GM04504 (cell line): ENCODE measurements around the gene BICRAL.
A peak's percentile ranks its signal among the peaks of the same experiment; 100 is the strongest.
"Not testable (repeated sequence)": the region's sequence is repeated elsewhere in the genome, so short reads cannot be mapped to it uniquely, and the experiment has no call there.

ENCODE experiments used
- DNase-seq: peaks from one replicate; pipeline ENCODE4 v3.0.0-alpha.2; 2012; ENCODE audit warnings: low read depth

BICRAL gene

DNA sequence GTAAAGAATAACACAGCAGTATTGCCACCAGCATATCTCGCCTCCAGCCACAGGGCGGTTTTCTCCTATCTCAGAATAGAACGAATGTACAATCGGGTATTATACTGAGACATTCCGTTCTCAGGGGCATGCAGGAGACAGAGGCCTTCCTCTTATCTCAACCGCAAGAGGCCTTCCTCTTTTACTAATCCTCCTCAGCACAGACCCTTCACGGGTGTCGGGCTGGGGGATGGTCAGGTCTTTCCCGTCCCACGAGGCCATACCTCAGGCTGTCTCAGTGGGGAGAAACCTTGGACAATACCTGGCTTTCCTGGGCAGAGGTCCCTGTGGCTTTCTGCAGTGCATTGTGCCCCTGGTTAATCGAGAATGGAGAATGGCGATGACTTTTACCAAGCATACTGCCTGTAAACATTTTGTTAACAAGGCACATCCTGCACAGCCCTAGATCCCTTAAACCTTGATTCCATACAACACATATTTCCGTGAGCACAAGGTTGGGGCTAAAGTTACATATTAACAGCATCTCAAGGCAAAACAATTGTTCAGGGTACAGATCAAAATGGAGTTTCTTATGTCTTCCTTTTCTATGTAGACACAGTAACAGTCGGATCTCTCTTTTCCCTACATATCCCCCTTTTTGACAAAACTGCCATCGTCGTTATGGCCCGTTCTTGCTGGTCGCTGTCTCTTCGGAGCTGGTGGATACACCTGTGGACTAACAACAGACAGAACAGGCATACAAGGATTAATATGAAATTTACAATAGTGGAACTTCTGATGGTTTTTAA lies 112.4 kb downstream of the BICRAL start:
- not testable (repeated sequence) for DNase-seq

GRCh38 chr6:42896178-42896719 lies 114.4 kb downstream of the BICRAL start:
- no peak for DNase-seq

DNA sequence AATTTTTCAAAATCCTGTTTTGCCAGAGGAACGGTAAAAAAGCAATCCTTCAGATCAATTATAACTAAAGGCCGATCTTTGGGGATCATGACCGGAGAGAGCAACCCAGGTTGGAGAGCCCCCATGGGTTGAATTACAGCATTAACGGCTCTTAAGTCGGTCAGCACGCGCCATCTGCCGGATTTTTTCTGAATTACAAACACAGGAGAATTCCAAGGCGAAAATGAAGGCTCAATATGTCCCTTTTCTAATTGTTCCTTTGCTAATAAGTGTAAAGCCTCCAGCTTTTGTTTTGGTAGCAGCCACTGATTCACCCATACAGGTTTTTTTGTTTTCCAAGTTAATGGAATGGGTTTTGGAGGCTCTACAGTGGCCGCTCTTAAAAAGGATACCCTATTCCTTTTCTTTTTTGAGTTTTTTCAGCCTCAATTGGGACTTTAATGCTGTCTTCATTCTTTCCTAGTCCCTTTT lies 117.1 kb downstream of the BICRAL start:
- DNase-seq, result no peak

- DNase-seq, result no peak
Measured at GRCh38 chr6:42899871-42900270, 118.0 kb downstream of the BICRAL start.

DNA sequence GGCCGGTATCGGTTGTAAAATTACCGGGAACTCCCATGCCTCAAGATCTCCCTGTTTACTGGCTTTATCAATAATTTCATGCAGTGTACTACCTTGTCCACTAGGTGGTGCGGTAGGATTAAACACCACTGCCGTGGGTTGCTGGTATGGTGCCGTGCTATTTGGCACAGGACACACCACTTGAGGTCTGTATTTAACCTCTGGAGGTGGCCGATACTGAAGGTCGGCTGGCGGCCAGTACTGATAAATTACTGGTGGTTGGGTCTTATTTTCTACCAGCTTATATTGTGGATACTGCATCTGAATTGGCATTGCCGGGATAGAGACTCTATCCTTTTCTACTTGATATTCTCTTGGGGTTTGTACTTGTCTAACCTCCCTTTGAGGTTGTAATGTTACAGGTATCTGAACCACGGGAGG lies 119.7 kb downstream of the BICRAL start:
- peak; percentile 60 for DNase-seq

DNA sequence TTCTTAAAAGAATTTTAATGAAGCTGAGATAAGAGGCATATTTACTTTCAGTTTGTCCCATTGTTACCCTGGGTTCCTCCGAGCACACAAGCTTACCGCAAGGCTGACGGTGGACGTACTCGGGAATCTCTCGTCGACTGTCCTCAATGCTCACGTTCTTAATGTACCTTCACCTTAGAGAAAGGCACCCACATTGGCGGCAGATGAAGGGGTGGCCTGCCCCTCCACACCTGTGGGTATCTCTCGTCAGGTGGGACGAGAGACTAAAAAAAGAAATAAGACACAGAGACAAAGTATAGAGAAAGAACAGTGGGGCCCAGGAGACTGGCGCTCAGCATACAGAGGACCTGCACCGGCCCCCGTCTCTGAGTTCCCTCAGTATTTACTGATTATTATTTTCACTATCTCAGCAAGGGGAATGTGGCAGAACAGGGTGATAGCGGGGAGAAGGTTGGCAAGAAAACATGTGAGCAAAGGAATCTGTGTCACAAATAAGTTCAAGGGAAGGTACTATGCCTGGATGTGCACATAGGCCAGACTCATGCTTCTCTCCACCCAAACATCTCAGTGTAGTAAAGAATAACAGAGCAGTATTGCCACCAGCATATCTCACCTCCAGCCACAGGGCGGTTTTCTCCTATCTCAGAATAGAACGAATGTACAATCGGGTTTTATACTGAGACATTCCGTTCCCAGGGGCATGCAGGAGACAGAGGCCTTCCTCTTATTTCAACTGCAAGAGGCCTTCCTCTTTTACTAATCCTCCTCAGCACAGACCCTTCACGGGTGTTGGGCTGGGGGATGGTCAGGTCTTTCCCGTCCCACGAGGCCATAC lies 120.8 kb downstream of the BICRAL start:
- not testable (repeated sequence) for DNase-seq

DNA sequence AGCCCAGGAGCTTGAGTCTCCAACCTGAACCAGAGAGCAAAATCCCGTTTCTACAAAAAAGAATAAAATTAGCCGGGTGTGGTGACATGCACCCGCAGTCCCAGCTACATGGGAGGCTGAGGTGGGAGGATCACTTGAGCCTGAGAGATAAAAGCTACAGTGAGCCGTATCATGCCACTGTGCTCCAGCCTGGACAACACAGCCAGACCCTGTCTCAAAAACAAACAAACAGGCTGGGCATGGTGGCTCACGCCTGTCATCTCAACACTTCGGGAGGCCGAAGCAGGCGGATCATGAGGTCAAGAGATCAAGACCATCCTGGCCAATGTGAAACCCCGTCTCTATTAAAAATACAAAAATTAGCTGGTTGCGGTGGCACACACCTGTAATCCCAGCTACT lies 122.6 kb downstream of the BICRAL start:
- DNase-seq, result no peak

GRCh38 chr6:42907336-42907735 lies 125.5 kb downstream of the BICRAL start:
- DNase-seq, result no peak

- DNase-seq, result no peak
Measured at GRCh38 chr6:42909835-42910234, 128.0 kb downstream of the BICRAL start.

GRCh38 chr6:42911171-42912021 lies 129.5 kb downstream of the BICRAL start:
- DNase-seq, result no peak

GRCh38 chr6:42914546-42914945 lies 132.7 kb downstream of the BICRAL start:
- no peak for DNase-seq

DNA sequence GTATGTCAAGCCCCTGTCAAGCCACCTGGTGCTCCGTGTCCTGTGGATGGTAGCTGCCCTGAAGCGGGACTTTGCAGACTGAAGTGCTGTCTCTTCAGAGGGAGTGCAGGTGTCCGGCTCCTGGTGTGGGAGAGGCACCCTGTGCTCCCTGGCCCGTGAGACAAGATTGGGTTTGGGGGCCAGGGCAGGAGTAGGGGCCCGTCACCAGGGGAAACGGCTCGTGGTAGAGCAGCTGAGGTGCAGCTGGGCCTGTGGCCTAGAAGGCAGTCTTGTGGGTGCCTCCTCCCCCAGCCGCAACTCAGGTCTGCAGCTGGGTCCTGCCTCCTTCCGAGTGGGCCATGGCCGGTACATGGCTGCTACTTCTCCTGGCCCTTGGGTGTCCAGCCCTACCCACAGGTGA lies 133.9 kb downstream of the BICRAL start, which contains the start of gene PTCRA:
Gene PTCRA, plus strand, starts transcription at position 322 of the 400 bp plus-strand sequence. Its CDS starts 17 bp downstream, at position 339.
- DNase-seq, result no peak

- DNase-seq, result no peak
Measured at GRCh38 chr6:42916288-42916687, 134.4 kb downstream of the BICRAL start.
